Stomach (tissue), 9 donors: ENCODE measurements around the gene CD3D. TPM values are rescaled to one million over a fixed set of nuclear protein-coding genes. Genes with fewer than 3 reads are reported as not detected.
A peak's percentile ranks its signal among the peaks of the same experiment; 100 is the strongest.

Source experiments
- DNase-seq, 2 donors: peaks; one replicate each; pipeline versions ENCODE4 v3.0.0 to v3.0.0-alpha.2; 2013 to 2019
- H3K27ac ChIP-seq, 5 donors: fragments of 200-600 bp in 4 of 5; sonication (generic) in 4 of 5; one replicate each; pipeline ENCODE4 v1.5.1; 2013 to 2019; ENCODE audit warnings: mild to moderate bottlenecking in 1 of 5, moderate library complexity in 1 of 5
- H3K27me3 ChIP-seq, 3 donors: fragments of 200-600 bp; sonication (generic); one replicate each; pipeline ENCODE4 v1.5.1; 2017 to 2019; ENCODE audit warnings: mixed run types in 1 of 3
- H3K36me3 ChIP-seq, 4 donors: fragments of 200-600 bp; sonication (generic); 1 replicate in 3 of 4; 2 replicates in 1 of 4; pipeline ENCODE4 v1.5.1; 2016 to 2019
- H3K4me1 ChIP-seq, 4 donors: fragments of 200-600 bp; sonication (generic); one replicate each; pipeline ENCODE4 v1.5.1; 2016 to 2019
- H3K4me3 ChIP-seq, 4 donors: fragments of 200-600 bp; sonication (generic) in 3 of 4; one replicate each; pipeline ENCODE4 v1.5.1; 2016 to 2019; ENCODE audit warnings: mild to moderate bottlenecking in 1 of 4
- H3K9me3 ChIP-seq, 4 donors: fragments of 200-600 bp; sonication (generic); one replicate each; pipeline ENCODE4 v1.5.1; 2016 to 2019
- EP300 ChIP-seq: sonication (generic); formaldehyde crosslinking; IDR thresholded peaks from one replicate; pipeline ENCODE4 v1.6.1; 2017; ENCODE audit warnings: antibody characterized with exemption
- POLR2A ChIP-seq, 4 donors: fragments of 450-650 bp; IDR thresholded peaks; one replicate each; pipeline ENCODE4 v1.6.1; 2016; ENCODE audit warnings: antibody characterized with exemption in 4 of 4, control low read depth in 2 of 4, mild to moderate bottlenecking in 1 of 4, moderate library complexity in 1 of 4
- POLR2AphosphoS5 ChIP-seq, 3 donors: sonication (generic); formaldehyde crosslinking; IDR thresholded peaks; one replicate each; pipeline ENCODE4 v1.6.1; 2016; ENCODE audit warnings: antibody characterized with exemption in 3 of 3
- WGBS, 5 donors: extraction: QIAGEN DNeasy Blood & Tissue Kit in 3 of 5; methylation state at CpG; one replicate each; pipeline versions ENCODE4 v1.1.5 to v1.1.7; 2013 to 2018; 5-methylcytosine and 5-hydroxymethylcytosine counted together
- intact Hi-C: fragments of 100-400 bp; cut with DNase I; formaldehyde crosslinking; loops from one replicate; pipeline ENCODE4 v1.15.1; 2023; ENCODE audit warnings: low total_unique reads
- polyA plus RNA-seq, 3 donors: library from polyadenylated mRNA; stranded (reverse); fragments of 200-250 nt; gene quantifications; one replicate each; pipeline ENCODE4 v1.2.3, GENCODE V29; 2013
- total RNA-seq, 5 donors: library from RNA; depleted of rRNA; stranded (reverse); fragments of >200 nt; gene quantifications; one replicate each; pipeline versions ENCODE4 v1.1.0 to v1.2.3, GENCODE V29; 2014 to 2016
- TF ChIP-seq, protein P1 (sequence below), 7 experiments: fragments of 450-650 bp in 4 of 7; fragments of 200-600 bp in 3 of 7; sonication (generic) in 3 of 7; IDR thresholded peaks; one replicate each; pipeline ENCODE4 v1.5.1; 2016 to 2019; ENCODE audit warnings: antibody characterized with exemption in 7 of 7, control low read depth in 2 of 7, mild to moderate bottlenecking in 1 of 7
- donor health status: healthy with polysubstance abuse.
- donor health status: Bipolar disorder and iron deficiency.
- donor health status: healthy.

Gene CD3D
- total and polyA plus RNA-seq, 8 donors = 2.2 to 24.0 (median 7.0) TPM; not detected in 2

DNA sequence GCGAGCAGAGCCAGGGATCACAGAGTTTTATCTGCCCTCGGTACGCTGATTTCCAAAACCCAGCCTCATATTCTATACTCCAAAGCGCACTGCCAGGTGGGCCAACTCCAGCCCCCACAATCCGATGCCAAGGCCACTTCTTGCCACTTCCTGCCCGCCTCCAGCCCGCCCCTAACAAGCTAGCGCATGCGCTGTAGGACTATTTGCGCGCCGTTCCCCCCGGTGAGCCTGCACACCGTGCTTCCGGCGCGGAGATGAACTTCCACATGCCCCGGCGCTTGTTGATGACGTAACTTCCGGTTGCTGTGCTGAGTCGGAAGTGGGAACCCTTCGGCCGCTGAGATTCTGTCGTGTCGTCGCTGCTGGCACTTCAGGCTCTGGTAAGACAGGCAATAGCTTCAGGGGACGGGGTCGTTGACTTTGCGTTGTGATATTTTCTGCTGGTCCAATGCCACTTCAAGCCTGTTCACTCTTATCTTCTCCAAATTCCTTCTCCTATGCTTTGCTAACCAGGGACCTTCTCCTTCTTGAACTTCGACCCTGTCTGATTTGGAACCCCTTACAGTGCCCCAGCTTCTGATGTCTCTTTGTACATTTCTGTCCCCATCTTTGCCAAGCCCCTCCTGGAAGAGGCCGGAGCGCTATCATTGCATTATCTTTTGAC is 16.9 kb upstream of the CD3D start, which contains the start of gene UBE4A:
Gene UBE4A (plus strand): TSS at position 306 of the 664 bp plus-strand sequence. CDS start 5,481 bp downstream, outside the sequence.
- 3 to 4% (median 3%) methylated on average over 33 of the region's 33 CpGs for WGBS, 5 donors
- Histone ChIP-seq H3K27ac (peak within 1 kb of the TSS; percentile 47 to 82 (median 70)), H3K27me3 (no peaks in the 10 kb centered on the region), H3K4me1 (peaks cover 7 to 50% (median 26%) of the 10 kb centered on the region in 4 donors), H3K4me3 (peak within 1 kb of the TSS; percentile 55 to 86 (median 76)), H3K36me3 (peaks cover 0 to 9% (median 6%) of the 10 kb centered on the region in 4 donors), H3K9me3 (no peaks in the 10 kb centered on the region)
- peak; percentile 73 to 96 (median 84) for TF ChIP-seq POLR2AphosphoS5 (IDR thresholded peaks at IDR 0.05)
- no peak for TF ChIP-seq POLR2A (IDR thresholded peaks at IDR 0.05)
- DNase-seq = peak; percentile 97 to 98
- intact Hi-C loops = no loop called here

DNA sequence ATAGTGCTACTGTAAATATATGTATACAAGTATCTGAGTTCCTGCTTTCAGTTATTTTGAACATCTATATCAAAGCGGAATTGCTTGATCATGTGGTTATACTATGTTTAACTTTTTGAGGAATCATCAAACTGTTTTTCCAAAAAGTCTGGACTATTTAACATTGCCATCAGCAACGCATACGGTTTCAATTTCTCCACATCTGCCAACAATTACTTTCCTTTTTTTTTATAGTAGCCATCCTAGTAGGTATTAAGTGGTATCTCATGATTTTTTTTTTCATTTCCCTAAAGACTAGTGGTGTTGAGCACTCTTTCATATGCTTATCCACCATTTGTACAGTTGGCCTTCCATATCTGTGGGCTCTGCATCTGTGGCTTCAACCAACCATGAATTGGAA is 15.6 kb upstream of the CD3D start:
- Histone ChIP-seq H3K4me1 (peaks cover 7 to 38% (median 29%) of the 10 kb centered on the region in 4 donors), H3K4me3 (no peak overlapping the region), H3K27me3 (no peaks in the 10 kb centered on the region), H3K9me3 (no peaks in the 10 kb centered on the region), H3K27ac (no peak overlapping the region), H3K36me3 (no peaks in the 10 kb centered on the region)
- DNase-seq = no peak
- intact Hi-C loops = no loop called here
- 37 to 61% (median 58%) methylated on average over 3 of the region's 3 CpGs for WGBS, 5 donors
- no peak for TF ChIP-seq POLR2A (IDR thresholded peaks at IDR 0.05)
- no peak for TF ChIP-seq EP300
- no peak for TF ChIP-seq POLR2AphosphoS5 (IDR thresholded peaks at IDR 0.05)
- TF ChIP-seq, protein P1, sequence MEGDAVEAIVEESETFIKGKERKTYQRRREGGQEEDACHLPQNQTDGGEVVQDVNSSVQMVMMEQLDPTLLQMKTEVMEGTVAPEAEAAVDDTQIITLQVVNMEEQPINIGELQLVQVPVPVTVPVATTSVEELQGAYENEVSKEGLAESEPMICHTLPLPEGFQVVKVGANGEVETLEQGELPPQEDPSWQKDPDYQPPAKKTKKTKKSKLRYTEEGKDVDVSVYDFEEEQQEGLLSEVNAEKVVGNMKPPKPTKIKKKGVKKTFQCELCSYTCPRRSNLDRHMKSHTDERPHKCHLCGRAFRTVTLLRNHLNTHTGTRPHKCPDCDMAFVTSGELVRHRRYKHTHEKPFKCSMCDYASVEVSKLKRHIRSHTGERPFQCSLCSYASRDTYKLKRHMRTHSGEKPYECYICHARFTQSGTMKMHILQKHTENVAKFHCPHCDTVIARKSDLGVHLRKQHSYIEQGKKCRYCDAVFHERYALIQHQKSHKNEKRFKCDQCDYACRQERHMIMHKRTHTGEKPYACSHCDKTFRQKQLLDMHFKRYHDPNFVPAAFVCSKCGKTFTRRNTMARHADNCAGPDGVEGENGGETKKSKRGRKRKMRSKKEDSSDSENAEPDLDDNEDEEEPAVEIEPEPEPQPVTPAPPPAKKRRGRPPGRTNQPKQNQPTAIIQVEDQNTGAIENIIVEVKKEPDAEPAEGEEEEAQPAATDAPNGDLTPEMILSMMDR (IDR thresholded peaks at IDR 0.05) = no peak

DNA sequence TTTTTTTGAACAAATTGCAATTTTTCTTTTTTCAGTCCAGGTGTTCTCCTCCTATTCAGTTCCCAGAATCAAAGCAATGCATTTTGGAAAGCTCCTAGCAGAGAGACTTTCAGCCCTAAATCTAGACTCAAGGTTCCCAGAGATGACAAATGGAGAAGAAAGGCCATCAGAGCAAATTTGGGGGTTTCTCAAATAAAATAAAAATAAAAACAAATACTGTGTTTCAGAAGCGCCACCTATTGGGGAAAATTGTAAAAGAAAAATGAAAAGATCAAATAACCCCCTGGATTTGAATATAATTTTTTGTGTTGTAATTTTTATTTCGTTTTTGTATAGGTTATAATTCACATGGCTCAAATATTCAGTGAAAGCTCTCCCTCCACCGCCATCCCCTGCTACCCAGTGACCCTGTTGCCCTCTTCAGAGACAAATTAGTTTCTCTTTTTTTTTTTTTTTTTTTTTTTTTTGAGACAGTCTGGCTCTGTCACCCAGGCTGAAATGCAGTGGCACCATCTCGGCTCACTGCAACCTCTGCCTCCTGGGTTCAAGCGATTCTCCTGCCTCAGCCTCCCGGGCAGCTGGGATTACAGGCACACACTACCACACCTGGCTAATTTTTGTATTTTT is 10.7 kb upstream of the CD3D start:
- WGBS, 5 donors = 9 to 20% (median 10%) methylated on average over 5 to 6 of the region's 6 CpGs
- no peak for TF ChIP-seq POLR2AphosphoS5 (IDR thresholded peaks at IDR 0.05)
- TF ChIP-seq, protein P1 (IDR thresholded peaks at IDR 0.05) = peak in 3 of 7 experiments; percentile 41 to 47 (median 42)
- TF ChIP-seq EP300 = no peak
- TF ChIP-seq POLR2A (IDR thresholded peaks at IDR 0.05) = no peak
- intact Hi-C loops = no loop called here
- peak in 1 of 2 donors; percentile 51 for DNase-seq
- Histone ChIP-seq H3K27ac (no peak overlapping the region), H3K9me3 (no peaks in the 10 kb centered on the region), H3K4me3 (no peak overlapping the region), H3K4me1 (peaks cover 0 to 7% (median under 1%) of the 10 kb centered on the region in 4 donors), H3K36me3 (no peaks in the 10 kb centered on the region), H3K27me3 (peaks cover 0 to 14% (median 13%) of the 10 kb centered on the region in 3 donors)

DNA sequence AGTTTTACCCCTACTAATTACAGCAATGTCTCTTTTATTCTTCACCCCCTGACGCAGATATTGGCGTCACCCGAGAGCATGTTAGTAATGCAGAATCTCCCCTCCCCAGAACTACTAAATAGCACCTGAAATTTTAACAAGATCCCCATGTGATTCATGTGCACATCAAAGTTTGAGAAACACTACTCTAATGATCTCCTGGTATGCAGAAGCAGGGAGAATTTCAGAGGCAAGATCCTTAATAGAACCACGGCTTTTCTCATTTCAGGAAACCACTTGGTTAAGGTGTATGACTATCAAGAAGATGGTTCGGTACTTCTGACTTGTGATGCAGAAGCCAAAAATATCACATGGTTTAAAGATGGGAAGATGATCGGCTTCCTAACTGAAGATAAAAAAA is 7.0 kb upstream of the CD3D start:
- H3K27ac ChIP-seq = no peak overlapping the region
- WGBS, 5 donors = 77 to 86% (median 82%) methylated on average over 6 of the region's 6 CpGs
- H3K9me3 ChIP-seq = no peaks in the 10 kb centered on the region
- H3K4me1 ChIP-seq = peaks cover 0 to 7% (median 0%) of the 10 kb centered on the region in 4 donors
- intact Hi-C loops = no loop called here
- no peaks in the 10 kb centered on the region for H3K36me3 ChIP-seq
- H3K27me3 ChIP-seq = peaks cover 0 to 22% (median 13%) of the 10 kb centered on the region in 3 donors
- no peak for DNase-seq
- TF ChIP-seq EP300 = no peak
- TF ChIP-seq POLR2AphosphoS5 (IDR thresholded peaks at IDR 0.05) = no peak
- no peak for TF ChIP-seq POLR2A (IDR thresholded peaks at IDR 0.05)
- TF ChIP-seq, protein P1 (IDR thresholded peaks at IDR 0.05) = no peak
- H3K4me3 ChIP-seq = no peak overlapping the region
